ENCODE results near the gene CYP3A4. TPM values are rescaled to one million over a fixed set of nuclear protein-coding genes. Genes with fewer than 3 reads are reported as not detected.

The CYP3A4 gene
- total RNA-seq, 4 donors from 2014 or later = 10.0 to 44.9 (median 22.1) TPM; not detected in 1

GRCh38 chr7:99793443-99793842 lies 9.5 kb upstream of the CYP3A4 start:
- no peak overlapping the region for H3K27ac ChIP-seq
- no peak for TF ChIP-seq POLR2AphosphoS5 (IDR thresholded peaks at IDR 0.05)
- TF ChIP-seq CTCF (IDR thresholded peaks at IDR 0.05) = no peak
- no peak for TF ChIP-seq POLR2A (IDR thresholded peaks at IDR 0.05)
- TF ChIP-seq EP300 (IDR thresholded peaks at IDR 0.05; ENCODE audit: low read depth) = no peak
- H3K9me3 ChIP-seq = no peaks in the 10 kb centered on the region
- H3K4me3 ChIP-seq = no peak overlapping the region
- intact Hi-C loops (cut with DNase I; ENCODE audit: low total_unique reads) = no loop called here
- in situ Hi-C loops (cut with MboI; ENCODE audit: low pct_ligation_motif_present in 1 of 4, low pct_unique_long_range_greater_than_20kb in 1 of 4, low sequenced_read_pairs in 3 of 4) = no loop called here
- no peaks in the 10 kb centered on the region for H3K27me3 ChIP-seq
- no peaks in the 10 kb centered on the region for H3K36me3 ChIP-seq
- DNase-seq = no peak
- WGBS, 2 donors (ENCODE audit: low coverage in 1 of 2) = 86 to 90% methylated on average over 5 of the region's 5 CpGs
- H3K4me1 ChIP-seq = no peaks in the 10 kb centered on the region

- intact Hi-C loops (cut with DNase I; ENCODE audit: low total_unique reads) = loop anchor here (1.0 kb wide), 1 partner anchor 40 kb away; no protein-coding TSS in a partner anchor
- H3K9me3 ChIP-seq = no peaks in the 10 kb centered on the region
- in situ Hi-C loops (cut with MboI; ENCODE audit: low pct_ligation_motif_present in 1 of 4, low pct_unique_long_range_greater_than_20kb in 1 of 4, low sequenced_read_pairs in 3 of 4) = no loop called here
- 37 to 58% methylated on average over 3 to 4 of the region's 4 CpGs for WGBS, 2 donors (ENCODE audit: low coverage in 1 of 2)
- no peaks in the 10 kb centered on the region for H3K36me3 ChIP-seq
- no peak overlapping the region for H3K4me3 ChIP-seq
- H3K27me3 ChIP-seq = no peaks in the 10 kb centered on the region
- TF ChIP-seq POLR2AphosphoS5 (IDR thresholded peaks at IDR 0.05) = no peak
- TF ChIP-seq POLR2A (IDR thresholded peaks at IDR 0.05) = no peak
- no peak for TF ChIP-seq CTCF (IDR thresholded peaks at IDR 0.05)
- H3K27ac ChIP-seq = no peak overlapping the region
- no peaks in the 10 kb centered on the region for H3K4me1 ChIP-seq
- no peak for DNase-seq
Measured at GRCh38 chr7:99792967-99793366, 9.0 kb upstream of the CYP3A4 start.

- Histone ChIP-seq H3K9me3 (no peaks in the 10 kb centered on the region), H3K27me3 (no peaks in the 10 kb centered on the region), H3K4me3 (no peak overlapping the region), H3K36me3 (no peaks in the 10 kb centered on the region), H3K27ac (no peak overlapping the region), H3K4me1 (no peaks in the 10 kb centered on the region)
- intact Hi-C loops (cut with DNase I; ENCODE audit: low total_unique reads) = loop anchor here (1.0 kb wide), 1 partner anchor 39 kb away; no protein-coding TSS in a partner anchor
- WGBS, 2 donors (ENCODE audit: low coverage in 1 of 2) = 65 to 80% methylated on average over 1 to 5 of the region's 5 CpGs
- in situ Hi-C loops (cut with MboI; ENCODE audit: low pct_ligation_motif_present in 1 of 4, low pct_unique_long_range_greater_than_20kb in 1 of 4, low sequenced_read_pairs in 3 of 4) = no loop called here
- TF ChIP-seq POLR2AphosphoS5 (IDR thresholded peaks at IDR 0.05) (no peak), POLR2A (IDR thresholded peaks at IDR 0.05) (no peak), EP300 (IDR thresholded peaks at IDR 0.05; ENCODE audit: low read depth) (no peak), CTCF (IDR thresholded peaks at IDR 0.05) (no peak)
- no peak for DNase-seq
Measured at GRCh38 chr7:99791667-99792369, 7.8 kb upstream of the CYP3A4 start.

- H3K27me3 ChIP-seq = no peaks in the 10 kb centered on the region
- H3K9me3 ChIP-seq = no peaks in the 10 kb centered on the region
- in situ Hi-C loops (cut with MboI; ENCODE audit: low pct_ligation_motif_present in 1 of 4, low pct_unique_long_range_greater_than_20kb in 1 of 4, low sequenced_read_pairs in 3 of 4) = no loop called here
- H3K4me1 ChIP-seq = no peaks in the 10 kb centered on the region
- H3K4me3 ChIP-seq = no peak overlapping the region
- intact Hi-C loops (cut with DNase I; ENCODE audit: low total_unique reads) = no loop called here
- DNase-seq = no peak
- H3K27ac ChIP-seq = no peak overlapping the region
- 71 to 81% methylated on average over 1 of the region's 1 CpG for WGBS, 2 donors (ENCODE audit: low coverage in 1 of 2)
- no peaks in the 10 kb centered on the region for H3K36me3 ChIP-seq
- TF ChIP-seq POLR2A (IDR thresholded peaks at IDR 0.05) (no peak), EP300 (IDR thresholded peaks at IDR 0.05; ENCODE audit: low read depth) (no peak), CTCF (IDR thresholded peaks at IDR 0.05) (no peak), POLR2AphosphoS5 (IDR thresholded peaks at IDR 0.05) (no peak)
Measured at GRCh38 chr7:99791021-99791420, 7.0 kb upstream of the CYP3A4 start.

Measured in transverse colon (tissue), 4 donors.